Measurements from ENCODE around the gene RASSF5.

Gene RASSF5

GRCh38 chr1:206476058-206476457 lies 31.3 kb upstream of the RASSF5 start:
- DNase-seq (ENCODE audit: low read depth) = no peak
- TF ChIP-seq, protein P1, sequence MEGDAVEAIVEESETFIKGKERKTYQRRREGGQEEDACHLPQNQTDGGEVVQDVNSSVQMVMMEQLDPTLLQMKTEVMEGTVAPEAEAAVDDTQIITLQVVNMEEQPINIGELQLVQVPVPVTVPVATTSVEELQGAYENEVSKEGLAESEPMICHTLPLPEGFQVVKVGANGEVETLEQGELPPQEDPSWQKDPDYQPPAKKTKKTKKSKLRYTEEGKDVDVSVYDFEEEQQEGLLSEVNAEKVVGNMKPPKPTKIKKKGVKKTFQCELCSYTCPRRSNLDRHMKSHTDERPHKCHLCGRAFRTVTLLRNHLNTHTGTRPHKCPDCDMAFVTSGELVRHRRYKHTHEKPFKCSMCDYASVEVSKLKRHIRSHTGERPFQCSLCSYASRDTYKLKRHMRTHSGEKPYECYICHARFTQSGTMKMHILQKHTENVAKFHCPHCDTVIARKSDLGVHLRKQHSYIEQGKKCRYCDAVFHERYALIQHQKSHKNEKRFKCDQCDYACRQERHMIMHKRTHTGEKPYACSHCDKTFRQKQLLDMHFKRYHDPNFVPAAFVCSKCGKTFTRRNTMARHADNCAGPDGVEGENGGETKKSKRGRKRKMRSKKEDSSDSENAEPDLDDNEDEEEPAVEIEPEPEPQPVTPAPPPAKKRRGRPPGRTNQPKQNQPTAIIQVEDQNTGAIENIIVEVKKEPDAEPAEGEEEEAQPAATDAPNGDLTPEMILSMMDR (IDR thresholded peaks at IDR 0.05; ENCODE audit: control insufficient read depth, insufficient read depth, low read depth, low read length, missing control alignments) = no peak
- no peak overlapping the region for H3K4me3 ChIP-seq (ENCODE audit: control insufficient read depth, low read depth, low read length)

DNA sequence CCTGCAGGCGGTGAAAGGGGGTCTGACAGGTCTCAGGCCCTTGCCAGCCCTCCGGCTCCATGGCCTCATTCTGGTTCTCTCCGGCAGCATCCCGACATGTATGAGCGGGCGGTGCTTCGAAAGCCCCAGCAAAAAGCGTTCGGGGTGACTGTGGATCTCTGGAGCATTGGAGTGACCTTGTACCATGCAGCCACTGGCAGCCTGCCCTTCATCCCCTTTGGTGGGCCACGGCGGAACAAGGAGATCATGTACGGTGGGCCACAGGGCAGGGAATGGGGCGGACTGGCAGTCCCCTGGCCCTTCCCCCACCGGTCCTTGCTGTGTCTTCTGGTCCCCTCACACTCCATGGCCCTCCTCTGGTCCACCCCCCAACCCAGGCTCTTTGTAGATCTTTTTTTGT lies 30.7 kb upstream of the RASSF5 start:
- no peak overlapping the region for H3K4me3 ChIP-seq (ENCODE audit: control insufficient read depth, low read depth, low read length)
- TF ChIP-seq, protein P1 (IDR thresholded peaks at IDR 0.05; ENCODE audit: control insufficient read depth, insufficient read depth, low read depth, low read length, missing control alignments) = no peak
- no peak for DNase-seq (ENCODE audit: low read depth)

GRCh38 chr1:206477110-206477509 lies 30.2 kb upstream of the RASSF5 start:
- no peak for DNase-seq (ENCODE audit: low read depth)
- TF ChIP-seq, protein P1 (IDR thresholded peaks at IDR 0.05; ENCODE audit: control insufficient read depth, insufficient read depth, low read depth, low read length, missing control alignments) = no peak
- no peak overlapping the region for H3K4me3 ChIP-seq (ENCODE audit: control insufficient read depth, low read depth, low read length)

DNA sequence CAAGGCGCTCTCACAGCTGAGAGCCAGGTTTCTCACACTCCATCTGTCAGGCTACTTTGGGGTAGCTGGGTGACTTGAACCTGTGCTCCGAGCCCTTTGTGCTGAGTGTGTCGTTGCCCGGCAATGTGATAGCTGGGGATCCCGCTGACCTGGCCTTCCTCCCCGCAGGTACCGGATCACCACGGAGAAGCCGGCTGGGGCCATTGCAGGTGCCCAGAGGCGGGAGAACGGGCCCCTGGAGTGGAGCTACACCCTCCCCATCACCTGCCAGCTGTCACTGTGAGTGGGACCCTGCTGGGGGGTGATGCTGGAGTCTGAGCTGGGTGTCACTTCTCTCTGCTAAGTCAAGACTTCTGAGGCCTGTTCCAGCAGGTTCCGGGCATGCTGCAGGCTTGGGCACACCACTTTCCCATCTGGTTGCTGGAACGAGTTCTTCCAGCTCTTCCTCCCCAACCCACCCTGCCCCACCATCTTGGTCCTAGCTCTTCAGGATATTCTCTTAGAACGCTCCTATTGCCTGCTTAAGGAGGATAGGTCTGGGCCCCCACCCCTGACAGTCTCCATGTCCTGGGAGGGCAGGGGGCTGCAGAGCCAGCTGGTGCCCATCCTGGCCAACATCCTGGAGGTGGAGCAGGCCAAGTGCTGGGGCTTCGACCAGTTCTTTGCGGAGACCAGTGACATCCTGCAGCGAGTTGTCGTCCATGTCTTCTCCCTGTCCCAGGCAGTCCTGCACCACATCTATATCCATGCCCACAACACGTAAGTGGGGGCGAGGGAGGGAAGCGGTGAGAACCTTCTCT lies 29.6 kb upstream of the RASSF5 start:
- no peak overlapping the region for H3K4me3 ChIP-seq (ENCODE audit: control insufficient read depth, low read depth, low read length)
- TF ChIP-seq, protein P1 (IDR thresholded peaks at IDR 0.05; ENCODE audit: control insufficient read depth, insufficient read depth, low read depth, low read length, missing control alignments) = no peak
- DNase-seq (ENCODE audit: low read depth) = no peak

DNA sequence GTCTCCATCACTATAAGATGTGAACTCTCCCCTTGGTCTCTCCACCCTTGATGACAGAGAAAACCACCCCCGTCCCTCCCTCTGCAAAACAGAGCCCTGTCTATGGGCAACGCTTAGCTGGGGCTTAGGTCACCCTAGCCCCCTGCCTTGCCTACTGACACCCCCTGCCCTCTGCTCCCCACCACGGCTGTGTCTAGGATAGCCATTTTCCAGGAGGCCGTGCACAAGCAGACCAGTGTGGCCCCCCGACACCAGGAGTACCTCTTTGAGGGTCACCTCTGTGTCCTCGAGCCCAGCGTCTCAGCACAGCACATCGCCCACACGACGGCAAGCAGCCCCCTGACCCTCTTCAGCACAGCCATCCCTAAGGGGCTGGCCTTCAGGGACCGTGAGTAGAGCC lies 28.6 kb upstream of the RASSF5 start:
- no peak overlapping the region for H3K4me3 ChIP-seq (ENCODE audit: control insufficient read depth, low read depth, low read length)
- TF ChIP-seq, protein P1 (IDR thresholded peaks at IDR 0.05; ENCODE audit: control insufficient read depth, insufficient read depth, low read depth, low read length, missing control alignments) = no peak
- DNase-seq (ENCODE audit: low read depth) = no peak

DNA sequence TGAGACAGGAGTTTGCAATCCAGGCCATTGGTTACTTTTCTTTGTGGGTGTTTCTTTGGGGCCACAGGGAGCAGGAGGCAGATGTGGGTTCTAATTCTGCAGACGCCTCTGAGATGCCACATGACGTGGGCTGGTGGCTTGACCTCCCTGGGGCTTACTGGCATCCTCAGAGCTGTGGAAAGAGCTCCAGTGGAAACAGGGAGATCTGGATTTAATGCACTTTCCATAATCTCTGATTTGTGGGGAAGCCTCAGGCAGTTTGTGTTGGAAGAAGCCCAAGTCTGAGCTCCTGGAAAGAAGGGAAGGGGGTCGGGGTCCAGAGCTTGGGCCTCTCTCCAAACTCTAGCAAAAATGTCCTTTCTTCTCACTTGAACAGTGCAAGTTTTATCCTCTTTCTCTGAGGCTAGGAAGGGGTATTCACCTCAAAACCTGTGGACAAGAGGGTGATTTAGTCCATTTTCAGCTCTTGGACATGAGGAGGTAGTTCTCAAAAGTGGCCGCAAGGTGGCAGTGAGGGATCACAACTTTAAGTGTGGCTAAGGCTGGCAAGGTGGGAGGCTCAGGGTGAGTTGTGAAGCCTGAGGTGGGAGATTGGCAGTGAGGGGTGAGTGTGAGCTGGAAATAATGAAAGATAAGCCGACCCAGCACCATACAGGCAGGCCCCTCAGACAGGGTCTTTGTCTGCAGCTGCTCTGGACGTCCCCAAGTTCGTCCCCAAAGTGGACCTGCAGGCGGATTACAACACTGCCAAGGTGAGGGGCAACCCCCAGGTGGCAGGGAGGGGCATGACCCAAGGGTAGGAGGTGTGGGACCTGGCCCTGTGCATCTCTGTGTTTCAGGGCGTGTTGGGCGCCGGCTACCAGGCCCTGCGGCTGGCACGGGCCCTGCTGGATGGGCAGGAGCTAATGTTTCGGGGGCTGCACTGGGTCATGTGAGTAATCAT lies 27.9 kb upstream of the RASSF5 start:
- DNase-seq (ENCODE audit: low read depth) = peak; percentile 38
- TF ChIP-seq, protein P1 (IDR thresholded peaks at IDR 0.05; ENCODE audit: control insufficient read depth, insufficient read depth, low read depth, low read length, missing control alignments) = peak; percentile 82

More for the DNA sequence above, 27.9 kb upstream of the RASSF5 start:
- no peak overlapping the region for H3K4me3 ChIP-seq (ENCODE audit: control insufficient read depth, low read depth, low read length)
